ENCODE results near the gene PDCD6IP. TPM values are rescaled to one million over a fixed set of nuclear protein-coding genes. Genes with fewer than 3 reads are reported as not detected.
"Not testable (repeated sequence)": the region's sequence is repeated elsewhere in the genome, so short reads cannot be mapped to it uniquely, and the experiment has no call there.

The PDCD6IP gene
- total RNA-seq, 2 donors from 2014 or later: 165 to 251 TPM

GRCh38 chr3:33840179-33840578, 41.7 kb downstream of the PDCD6IP start:
- WGBS: 92% methylated on average over 2 of the region's 2 CpGs
- no peaks in the 10 kb centered on the region for H3K36me3 ChIP-seq

GRCh38 chr3:33848624-33849347, 50.4 kb downstream of the PDCD6IP start:
- no peak for DNase-seq (ENCODE audit: low spot score)
- WGBS: 82% methylated on average over 10 of the region's 10 CpGs
- Histone ChIP-seq H3K27ac (no peak overlapping the region), H3K9me3 (no peaks in the 10 kb centered on the region), H3K4me1 (replicated peaks) (no peaks in the 10 kb centered on the region), H3K27me3 (replicated peaks; ENCODE audit: insufficient read depth) (no peaks in the 10 kb centered on the region), H3K36me3 (no peaks in the 10 kb centered on the region), H3K4me3 (no peak overlapping the region)
- intact Hi-C loops (cut with DNase I): no loop called here
- TF ChIP-seq POLR2A (IDR thresholded peaks at IDR 0.05): no peak
- no peak for TF ChIP-seq CTCF (IDR thresholded peaks at IDR 0.05)
- TF ChIP-seq POLR2AphosphoS5 (IDR thresholded peaks at IDR 0.05): no peak

More at GRCh38 chr3:33840179-33840578, 41.7 kb downstream of the PDCD6IP start:
- intact Hi-C loops (cut with DNase I): no loop called here
- H3K27me3 ChIP-seq (replicated peaks; ENCODE audit: insufficient read depth): no peaks in the 10 kb centered on the region
- TF ChIP-seq CTCF (IDR thresholded peaks at IDR 0.05): no peak
- no peak for TF ChIP-seq POLR2AphosphoS5 (IDR thresholded peaks at IDR 0.05)
- TF ChIP-seq POLR2A (IDR thresholded peaks at IDR 0.05): no peak
- no peak overlapping the region for H3K27ac ChIP-seq
- H3K4me1 ChIP-seq (replicated peaks): no peaks in the 10 kb centered on the region
- DNase-seq (ENCODE audit: low spot score): no peak
- no peaks in the 10 kb centered on the region for H3K9me3 ChIP-seq
- H3K4me3 ChIP-seq: no peak overlapping the region

GRCh38 chr3:33850599-33850998, 52.2 kb downstream of the PDCD6IP start:
- H3K9me3 ChIP-seq; H3K4me1 ChIP-seq (replicated peaks); H3K27ac ChIP-seq; H3K27me3 ChIP-seq (replicated peaks; ENCODE audit: insufficient read depth); H3K4me3 ChIP-seq; H3K36me3 ChIP-seq; intact Hi-C loops (cut with DNase I); DNase-seq (ENCODE audit: low spot score): not testable (repeated sequence)
- WGBS: 74% methylated on average over 3 of the region's 3 CpGs

GRCh38 chr3:33855407-33855806, 57.0 kb downstream of the PDCD6IP start:
- peak overlapping the region in 1 of 2 donors; percentile 5 for H3K27ac ChIP-seq
- H3K36me3 ChIP-seq; intact Hi-C loops (cut with DNase I); H3K27me3 ChIP-seq (replicated peaks; ENCODE audit: insufficient read depth); H3K4me3 ChIP-seq; H3K9me3 ChIP-seq; DNase-seq (ENCODE audit: low spot score); H3K4me1 ChIP-seq (replicated peaks): not testable (repeated sequence)
- 82% methylated on average over 1 of the region's 1 CpG for WGBS

- H3K9me3 ChIP-seq: no peaks in the 10 kb centered on the region
- peak overlapping the region in 1 of 2 donors; percentile 5 for H3K27ac ChIP-seq
- H3K36me3 ChIP-seq: no peaks in the 10 kb centered on the region
- DNase-seq (ENCODE audit: low spot score): no peak
- intact Hi-C loops (cut with DNase I): no loop called here
- WGBS: 84% methylated on average over 10 of the region's 10 CpGs
- H3K27me3 ChIP-seq (replicated peaks; ENCODE audit: insufficient read depth): no peaks in the 10 kb centered on the region
- H3K4me3 ChIP-seq: no peak overlapping the region
- H3K4me1 ChIP-seq (replicated peaks): peaks cover 3% of the 10 kb centered on the region
- TF ChIP-seq CTCF (IDR thresholded peaks at IDR 0.05) (no peak), POLR2A (IDR thresholded peaks at IDR 0.05) (no peak), POLR2AphosphoS5 (IDR thresholded peaks at IDR 0.05) (no peak)
These were observed 57.6 kb downstream of the PDCD6IP start for GRCh38 chr3:33855884-33856546.

- H3K9me3 ChIP-seq; intact Hi-C loops (cut with DNase I); H3K27me3 ChIP-seq (replicated peaks; ENCODE audit: insufficient read depth); H3K36me3 ChIP-seq; H3K4me3 ChIP-seq; DNase-seq (ENCODE audit: low spot score); H3K4me1 ChIP-seq (replicated peaks); H3K27ac ChIP-seq: not testable (repeated sequence)
- WGBS: 91% methylated on average over 1 of the region's 1 CpG
These were observed 59.3 kb downstream of the PDCD6IP start for GRCh38 chr3:33857701-33858100.

All from prostate gland (tissue), 2 donors.